HG02763 (cell line): ENCODE results near the gene SYTL3.

ENCODE experiments used
- ATAC-seq: cut with Tn5 transposase; IDR thresholded peaks from one replicate; pipeline ENCODE4 v1.9.1; 2021; ENCODE audit warnings: mild to moderate bottlenecking, moderate library complexity; ENCODE audit not compliant: unreplicated experiment

Gene SYTL3

DNA sequence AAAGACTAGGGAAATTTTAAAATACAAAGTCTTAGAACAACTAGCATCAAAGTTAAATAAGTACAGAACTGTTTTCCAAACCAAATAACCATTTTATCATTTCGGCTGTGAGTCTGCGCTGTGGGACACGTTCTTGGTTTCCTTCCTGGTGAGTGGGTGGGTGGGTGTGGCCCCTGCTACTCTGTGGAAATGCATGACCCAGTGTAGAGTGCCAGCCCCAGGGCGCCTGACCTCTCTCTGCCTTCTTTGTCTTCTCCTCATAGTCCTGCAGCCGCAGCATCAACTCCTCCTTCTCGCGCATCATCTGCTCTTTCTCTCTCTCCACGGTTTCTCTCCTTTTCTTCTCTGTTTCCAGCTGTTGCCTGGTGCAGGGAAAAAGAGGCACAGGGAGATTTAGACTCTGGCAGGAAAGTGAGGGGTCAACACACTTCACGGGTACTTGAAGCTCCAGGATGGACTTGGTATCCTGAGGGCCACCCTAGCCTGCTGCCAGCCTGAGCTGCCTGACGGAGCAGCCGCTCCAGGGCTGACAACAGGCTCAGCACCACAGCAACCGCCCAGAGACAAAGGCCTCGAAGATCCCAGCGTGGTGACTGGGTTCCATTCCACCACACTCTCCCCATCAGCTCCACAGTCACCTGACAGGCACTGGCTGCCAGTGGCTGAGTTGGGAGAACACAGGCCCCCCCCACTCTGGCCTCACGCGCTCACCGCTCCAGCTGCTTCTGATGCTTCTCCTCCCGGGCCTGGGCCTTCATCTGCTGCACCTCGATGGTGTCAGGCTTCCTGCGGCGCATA is 120.9 kb downstream of the SYTL3 start:
- ATAC-seq, result no peak

DNA sequence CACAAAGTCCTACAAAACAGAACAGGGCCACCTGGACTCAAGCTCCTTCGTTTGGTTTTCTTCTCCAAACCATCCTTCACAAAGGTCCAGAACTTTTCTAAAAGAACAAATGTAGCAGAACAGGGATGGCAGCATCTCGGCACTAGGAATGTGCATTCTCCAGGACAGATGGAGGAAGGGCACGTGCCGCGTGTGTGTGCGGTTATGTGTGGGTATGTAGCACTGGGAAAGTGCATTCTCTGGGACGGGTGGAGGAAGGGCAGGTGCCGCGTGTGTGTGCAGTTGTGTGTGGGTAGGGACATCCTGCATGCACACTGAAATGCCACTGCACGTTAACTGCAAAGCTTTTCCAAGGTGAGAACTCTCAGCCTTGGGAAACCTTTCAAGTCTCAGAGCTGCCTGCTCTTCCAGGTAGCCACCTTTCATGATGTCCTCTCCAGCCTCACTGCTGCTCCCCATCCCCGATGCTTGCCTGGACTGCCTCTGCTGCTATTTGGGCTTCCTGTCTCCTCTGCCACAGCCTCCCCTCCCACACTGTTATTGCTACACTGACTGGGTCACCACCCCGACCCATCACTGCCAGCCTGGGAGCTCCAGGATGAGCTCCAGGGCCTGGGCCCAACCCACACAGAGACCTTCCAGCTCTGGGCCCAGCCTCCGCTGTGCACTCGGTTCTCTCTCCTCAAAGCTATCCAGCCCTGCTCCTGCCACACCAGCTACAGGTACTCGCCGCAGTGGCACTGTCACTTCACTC is 121.7 kb downstream of the SYTL3 start:
- no peak for ATAC-seq

DNA sequence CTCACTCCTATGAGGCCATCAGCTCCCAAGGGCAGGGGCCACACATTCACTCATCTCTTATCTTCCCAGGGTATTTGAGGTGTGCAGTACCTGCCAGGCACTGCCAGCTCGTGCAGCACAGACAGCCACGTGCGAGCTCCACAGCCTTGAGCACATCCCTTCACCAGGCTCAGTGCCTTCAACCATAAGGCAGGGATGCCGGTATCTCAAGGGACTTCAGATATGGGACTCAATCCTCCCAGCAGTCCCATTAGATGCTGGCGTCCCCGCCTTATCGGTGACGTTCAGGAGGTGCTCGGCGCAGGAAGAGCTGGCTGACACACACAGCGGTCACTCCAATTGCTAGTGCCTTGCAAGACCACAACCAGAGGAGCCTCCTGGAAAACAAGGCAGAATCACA is 122.3 kb downstream of the SYTL3 start:
- ATAC-seq, result no peak

DNA sequence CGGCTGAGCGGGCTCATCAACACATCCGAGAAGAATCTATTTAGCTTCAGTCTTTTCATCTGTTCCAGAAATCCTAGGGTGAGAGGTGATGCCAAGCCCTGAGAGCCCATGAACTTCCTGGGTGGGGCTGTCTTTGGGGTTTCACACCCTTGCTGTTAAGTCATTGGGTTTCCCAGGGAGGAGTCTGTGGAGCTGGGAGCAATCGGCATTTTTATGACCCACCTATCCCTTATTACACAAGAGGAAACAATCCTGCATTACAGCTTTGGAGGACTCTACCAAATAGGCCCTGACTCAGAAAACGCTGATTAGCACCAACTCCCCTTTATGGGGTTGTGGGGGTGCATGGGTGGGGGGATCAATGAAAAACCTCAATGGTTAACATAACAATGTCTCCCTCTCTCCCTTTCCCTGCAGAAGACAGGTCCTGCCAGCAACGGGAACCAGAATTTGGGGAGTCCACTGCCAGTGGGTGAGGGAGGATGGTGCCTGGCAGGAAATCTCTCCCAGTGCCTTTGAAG is 123.1 kb downstream of the SYTL3 start:
- no peak for ATAC-seq

- ATAC-seq, result no peak
These were observed 124.0 kb downstream of the SYTL3 start for GRCh38 chr6:158773581-158774449.

GRCh38 chr6:158774717-158775449 is 125.0 kb downstream of the SYTL3 start:
- ATAC-seq, result no peak

DNA sequence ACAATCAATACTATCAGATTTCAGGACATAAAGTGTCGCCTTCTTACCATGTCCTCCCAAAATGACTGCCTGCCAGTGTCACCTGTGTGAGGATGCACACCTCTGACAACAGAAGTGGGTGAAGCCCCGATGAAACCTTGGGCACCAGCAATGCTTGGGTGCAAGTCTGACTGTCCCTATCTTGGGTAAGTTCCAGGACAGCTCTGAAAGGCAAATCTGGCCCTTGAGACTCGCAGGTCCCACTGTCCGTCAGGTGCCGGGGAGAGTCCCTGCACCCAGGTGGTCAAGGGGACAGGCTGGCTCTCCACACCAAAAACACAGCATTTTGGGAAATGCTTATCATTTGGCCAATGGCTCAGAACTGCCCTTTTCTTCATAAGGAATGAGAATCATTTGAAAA is 126.0 kb downstream of the SYTL3 start:
- no peak for ATAC-seq

DNA sequence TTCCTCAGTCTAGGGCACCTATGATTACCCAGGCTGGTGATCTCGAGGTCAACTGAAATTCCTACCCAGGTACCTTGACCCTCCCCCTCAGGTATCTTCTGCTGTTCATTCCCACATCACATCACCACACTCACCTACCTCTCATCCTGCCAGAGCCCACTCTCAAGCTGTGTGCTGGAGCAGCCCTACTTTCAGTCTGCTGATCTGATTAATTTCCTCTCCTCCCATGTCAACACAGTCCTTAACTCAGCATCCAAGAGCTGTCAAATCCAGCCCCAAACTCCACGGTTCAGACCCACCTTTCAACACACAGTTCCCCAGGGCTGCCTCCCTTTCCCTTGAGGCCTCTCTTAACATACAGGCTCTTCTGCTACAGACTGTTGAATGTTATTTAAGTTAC is 126.9 kb downstream of the SYTL3 start:
- no peak for ATAC-seq

DNA sequence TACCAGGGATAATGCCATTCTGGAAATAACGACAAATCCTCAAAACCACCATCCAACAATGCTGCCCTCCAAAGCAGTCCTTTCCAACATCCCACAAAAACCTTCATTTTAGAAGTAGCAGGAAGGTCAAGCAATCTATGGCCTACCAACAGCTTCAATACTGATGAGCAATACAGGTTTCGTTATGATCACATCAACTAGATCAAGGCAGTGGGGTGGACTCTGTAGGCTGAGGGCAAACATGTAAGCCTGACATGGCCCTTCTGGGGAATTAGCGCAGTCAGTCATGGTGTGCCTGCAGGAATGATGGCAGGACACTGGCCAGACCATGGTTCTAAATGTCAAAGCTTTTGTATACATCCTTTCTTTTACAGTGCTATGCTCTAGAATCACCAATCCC is 127.7 kb downstream of the SYTL3 start:
- ATAC-seq, result no peak

GRCh38 chr6:158778005-158778527 is 128.2 kb downstream of the SYTL3 start:
- ATAC-seq, result no peak

DNA sequence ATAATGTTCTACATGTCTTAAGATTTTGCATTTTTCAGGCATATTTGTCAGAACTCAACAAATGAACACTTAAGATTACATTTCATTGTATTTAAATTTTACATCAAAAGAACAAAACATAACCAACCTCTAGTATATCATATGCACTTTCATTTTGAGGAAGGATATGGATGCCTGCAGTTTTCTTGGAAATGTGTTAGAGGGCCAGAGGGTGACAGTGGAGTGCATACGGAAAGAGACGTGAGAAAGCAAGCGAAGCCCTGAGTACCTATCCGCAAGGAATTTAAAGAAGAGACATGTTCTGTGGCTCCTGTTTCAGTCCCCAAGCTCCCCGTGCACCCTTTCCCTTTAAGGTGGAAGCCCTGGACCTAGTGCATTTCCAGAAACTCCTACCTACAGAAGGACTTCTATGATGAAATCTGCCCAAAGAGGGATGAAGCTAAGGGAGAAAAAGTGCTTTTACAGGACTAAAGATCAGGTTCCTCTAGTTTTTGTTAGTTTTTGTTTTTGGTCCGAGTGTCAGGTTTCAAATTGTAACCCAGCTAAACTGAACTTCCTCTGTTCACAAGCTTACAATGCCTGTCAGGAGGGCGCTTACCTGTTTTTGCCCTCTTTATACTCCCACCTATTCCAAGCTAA is 130.5 kb downstream of the SYTL3 start:
- no peak for ATAC-seq

DNA sequence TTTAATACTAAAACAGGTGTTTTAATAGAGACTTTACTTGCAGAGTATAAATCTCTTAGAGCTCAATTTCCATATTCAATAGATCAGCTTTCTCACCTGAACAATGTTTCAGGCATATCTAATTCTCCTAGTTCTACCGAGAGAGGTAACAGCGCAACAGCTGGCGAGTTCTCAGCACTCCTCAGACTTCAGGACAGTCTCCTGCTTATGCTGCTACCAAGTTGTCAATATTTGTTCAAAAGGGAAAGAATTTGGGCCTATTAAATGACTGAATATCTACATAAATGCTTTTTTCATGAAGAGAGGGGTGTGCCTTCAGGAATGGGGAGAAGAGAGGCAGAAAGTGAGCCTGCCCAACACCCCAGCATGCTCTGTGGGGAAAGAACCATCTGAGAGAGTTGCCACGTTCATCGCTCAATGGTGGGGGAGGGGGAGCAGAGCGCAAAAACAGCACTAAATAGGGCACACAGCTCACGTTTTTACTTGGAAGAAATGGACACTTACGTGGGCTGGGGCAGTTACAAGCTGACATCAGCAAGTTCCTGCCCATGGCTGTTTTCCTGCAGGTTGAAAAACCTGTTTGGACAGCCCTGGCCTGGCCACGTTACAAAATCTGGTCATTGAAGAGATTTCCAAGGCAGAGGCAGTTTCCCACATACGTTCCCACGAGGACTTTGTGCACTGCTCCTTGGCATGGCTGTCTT is 131.3 kb downstream of the SYTL3 start:
- ATAC-seq, result no peak

- ATAC-seq, result no peak
These were observed 132.0 kb downstream of the SYTL3 start for GRCh38 chr6:158781692-158782373.

- ATAC-seq, result no peak
These were observed 132.7 kb downstream of the SYTL3 start for GRCh38 chr6:158782432-158783166.

- ATAC-seq, result no peak
These were observed 133.3 kb downstream of the SYTL3 start for GRCh38 chr6:158783167-158783450.

DNA sequence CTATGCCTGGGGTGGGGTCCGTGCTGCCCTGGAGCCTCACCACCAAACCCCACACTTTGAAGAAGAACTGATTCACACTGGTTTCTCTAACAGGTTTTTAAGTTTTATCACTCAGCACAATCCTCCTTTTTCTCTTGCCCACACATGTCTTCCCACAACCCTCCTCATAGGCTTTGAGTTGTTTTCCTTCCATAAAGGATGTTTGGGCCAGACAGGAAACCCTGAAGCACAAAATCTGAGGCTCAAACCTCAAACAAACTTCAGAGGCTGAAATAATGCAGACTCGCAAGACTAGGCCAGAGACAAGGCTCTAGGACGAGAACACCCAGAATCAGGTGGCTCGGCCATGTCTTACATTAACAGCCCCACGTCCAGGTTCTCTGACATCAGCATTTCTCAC is 134.0 kb downstream of the SYTL3 start:
- ATAC-seq, result no peak

DNA sequence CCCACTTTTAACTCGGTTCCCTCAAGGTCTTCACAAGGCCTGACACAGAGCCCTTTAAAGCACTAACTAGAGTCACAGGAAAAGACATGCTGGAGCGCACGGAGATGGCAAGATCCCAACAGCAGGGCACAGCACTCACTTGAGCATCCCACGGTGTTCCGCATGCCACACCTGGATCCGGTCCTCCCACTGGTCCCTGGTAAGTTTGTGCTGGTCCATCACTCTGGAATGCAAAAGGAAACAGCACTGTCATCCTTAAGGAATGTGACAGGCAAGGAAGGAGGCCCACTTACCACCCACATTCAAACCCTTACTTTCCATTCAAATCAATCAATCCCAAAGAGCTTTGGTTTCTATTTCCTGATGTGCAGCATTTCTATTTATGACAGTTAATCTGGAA is 134.7 kb downstream of the SYTL3 start:
- ATAC-seq, result no peak

DNA sequence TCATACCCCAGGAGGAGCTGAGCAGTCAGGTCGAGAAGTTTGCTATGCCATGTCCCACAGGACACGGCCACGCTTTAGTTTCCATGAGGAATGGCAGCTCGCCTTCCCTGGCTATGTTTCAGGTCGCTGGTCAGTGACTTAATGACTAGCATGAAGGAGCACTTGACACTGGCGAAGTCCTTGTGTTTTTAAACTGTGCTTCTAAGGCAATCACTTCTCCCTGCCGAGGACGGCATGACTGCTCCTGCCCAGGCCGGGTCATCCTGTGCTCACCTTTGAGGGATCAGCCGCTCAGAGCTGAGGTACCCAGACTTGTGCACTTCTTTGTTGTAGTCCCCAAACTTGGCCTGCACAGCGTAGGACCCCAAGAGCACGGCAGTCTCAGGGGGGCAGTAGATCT is 135.2 kb downstream of the SYTL3 start:
- ATAC-seq, result no peak
